Effector memory CD8-positive, alpha-beta T cell (primary cell): ENCODE measurements around the gene RNF40.
A peak's percentile ranks its signal among the peaks of the same experiment; 100 is the strongest.

Experiments used
- ATAC-seq: fragments of 150-1000 bp; cut with Tn5 transposase; replicated peaks from 2 replicates; pipeline ENCODE4 v1.10.0; 2021; ENCODE audit warnings: mild to moderate bottlenecking, moderate library complexity
- DNase-seq, 3 experiments: peaks; one replicate each; pipeline ENCODE4 v3.0.0; 2021
- H3K27ac Mint-ChIP-seq, 2 donors: one replicate each; pipeline ENCODE4 v1.8.0; 2022; ENCODE audit warnings: mild to moderate bottlenecking in 2 of 2, mixed read lengths in 2 of 2, moderate library complexity in 2 of 2
- H3K27me3 Mint-ChIP-seq, 2 donors: one replicate each; pipeline ENCODE4 v1.8.0; 2022; ENCODE audit warnings: mixed read lengths in 2 of 2
- H3K36me3 Mint-ChIP-seq: one replicate; pipeline ENCODE4 v1.8.0; 2022; ENCODE audit warnings: mild to moderate bottlenecking, moderate library complexity, mixed read lengths; ENCODE audit not compliant: insufficient read depth
- H3K4me1 Mint-ChIP-seq, 2 donors: one replicate each; pipeline ENCODE4 v1.8.0; 2022; ENCODE audit warnings: low read depth in 2 of 2, mixed read lengths in 2 of 2
- H3K4me3 Mint-ChIP-seq, 2 donors: one replicate each; pipeline ENCODE4 v1.8.0; 2022; ENCODE audit warnings: mild to moderate bottlenecking in 2 of 2, mixed read lengths in 2 of 2, moderate library complexity in 2 of 2
- H3K9me3 Mint-ChIP-seq, 2 donors: one replicate each; pipeline ENCODE4 v1.8.0; 2022; ENCODE audit warnings: mixed read lengths in 2 of 2

The RNF40 gene

DNA sequence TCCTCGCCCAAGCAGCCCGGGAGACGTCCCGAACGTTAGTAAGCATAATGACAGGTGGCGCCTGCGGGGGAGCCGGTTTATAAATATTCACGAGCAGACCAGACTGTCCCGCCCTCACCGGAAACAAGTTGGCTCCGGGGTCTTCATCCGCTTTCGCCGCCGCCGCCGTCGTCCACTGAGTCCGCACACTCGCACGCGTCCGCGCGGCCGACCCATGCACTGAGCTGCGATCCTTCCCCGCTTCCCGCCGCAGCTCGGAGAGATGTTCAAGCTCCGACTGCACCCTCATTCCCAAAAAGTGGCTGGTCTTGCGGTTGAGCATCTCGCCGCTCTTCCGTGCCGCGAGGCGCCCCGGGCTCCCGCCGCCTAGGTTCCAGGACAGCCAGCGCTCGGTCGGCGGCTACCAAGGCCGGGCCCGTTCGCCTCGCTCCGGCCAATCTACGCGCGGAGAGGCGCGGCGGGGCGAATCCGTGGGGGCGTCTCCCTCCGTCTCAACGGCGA lies 645 bp upstream of the RNF40 start:
- Mint-ChIP-seq H3K4me1 (peaks cover 27 to 29% of the 10 kb centered on the region in 2 donors), H3K36me3 (peaks cover 52% of the 10 kb centered on the region), H3K4me3 (peak overlapping the region; percentile 95), H3K27me3 (no peaks in the 10 kb centered on the region), H3K27ac (peak overlapping the region; percentile 93 to 96), H3K9me3 (no peaks in the 10 kb centered on the region)
- peak in 2 of 3 experiments; percentile 19 to 27 for DNase-seq
- peak; percentile 36 for ATAC-seq

DNA sequence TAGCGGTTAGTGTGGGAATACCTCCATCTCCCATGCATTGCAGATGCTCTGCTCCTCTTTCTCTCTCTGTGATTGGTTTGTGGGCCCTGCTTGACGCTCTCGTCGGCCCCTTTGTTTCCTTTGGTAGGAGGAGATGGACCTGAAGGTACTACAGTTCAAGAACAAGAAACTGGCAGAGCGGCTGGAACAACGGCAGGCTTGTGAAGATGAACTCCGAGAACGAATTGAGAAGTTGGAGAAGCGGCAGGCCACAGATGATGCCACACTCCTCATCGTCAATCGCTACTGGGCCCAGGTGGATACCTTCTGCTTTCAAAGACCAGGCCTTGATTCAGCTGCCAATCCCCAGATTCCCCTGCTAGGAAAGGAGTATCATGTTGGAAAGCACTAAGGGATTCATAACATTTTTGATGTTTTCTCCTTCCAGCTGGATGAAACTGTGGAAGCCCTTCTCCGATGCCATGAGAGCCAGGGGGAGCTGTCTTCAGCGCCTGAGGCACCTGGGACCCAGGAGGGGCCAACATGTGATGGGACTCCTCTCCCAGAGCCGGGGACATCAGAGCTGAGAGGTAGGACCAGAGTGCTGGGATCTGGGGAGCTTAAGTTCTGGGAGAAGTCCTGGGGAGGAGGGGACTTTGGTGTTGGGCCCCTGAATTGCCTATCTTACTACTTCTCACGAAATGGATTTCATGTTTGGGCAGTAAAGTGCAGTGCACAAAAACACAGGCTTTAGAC lies 1.0 kb downstream of the RNF40 start:
- Mint-ChIP-seq H3K4me1 (peaks cover 36 to 44% of the 10 kb centered on the region in 2 donors), H3K36me3 (peaks cover 57% of the 10 kb centered on the region), H3K9me3 (no peaks in the 10 kb centered on the region), H3K27me3 (no peaks in the 10 kb centered on the region), H3K4me3 (peak overlapping the region; percentile 95), H3K27ac (peak overlapping the region; percentile 93 to 96)
- DNase-seq: no peak
- ATAC-seq: no peak

DNA sequence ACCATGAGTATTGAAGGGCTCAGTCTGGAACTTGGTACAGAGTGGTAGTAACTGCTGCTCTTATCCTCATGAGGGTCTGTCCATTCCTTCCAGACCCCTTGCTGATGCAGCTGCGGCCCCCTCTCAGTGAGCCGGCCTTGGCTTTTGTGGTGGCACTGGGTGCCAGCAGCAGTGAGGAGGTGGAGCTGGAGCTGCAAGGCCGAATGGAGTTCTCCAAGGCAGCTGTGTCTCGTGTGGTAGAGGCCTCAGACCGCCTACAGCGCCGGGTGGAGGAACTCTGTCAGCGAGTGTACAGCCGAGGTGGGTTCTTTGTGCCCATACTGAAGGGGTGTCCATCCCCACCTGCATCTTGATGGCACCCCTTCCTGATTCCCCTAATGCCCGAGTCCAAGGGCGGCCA lies 2.0 kb downstream of the RNF40 start:
- no peaks in the 10 kb centered on the region for H3K27me3 Mint-ChIP-seq
- DNase-seq (no peak), ATAC-seq (no peak)
- no peaks in the 10 kb centered on the region for H3K9me3 Mint-ChIP-seq
- H3K27ac Mint-ChIP-seq: peak overlapping the region; percentile 22 to 96
- H3K36me3 Mint-ChIP-seq: peaks cover 62% of the 10 kb centered on the region
- peak overlapping the region; percentile 54 to 95 for H3K4me3 Mint-ChIP-seq
- H3K4me1 Mint-ChIP-seq: peaks cover 42 to 51% of the 10 kb centered on the region in 2 donors

DNA sequence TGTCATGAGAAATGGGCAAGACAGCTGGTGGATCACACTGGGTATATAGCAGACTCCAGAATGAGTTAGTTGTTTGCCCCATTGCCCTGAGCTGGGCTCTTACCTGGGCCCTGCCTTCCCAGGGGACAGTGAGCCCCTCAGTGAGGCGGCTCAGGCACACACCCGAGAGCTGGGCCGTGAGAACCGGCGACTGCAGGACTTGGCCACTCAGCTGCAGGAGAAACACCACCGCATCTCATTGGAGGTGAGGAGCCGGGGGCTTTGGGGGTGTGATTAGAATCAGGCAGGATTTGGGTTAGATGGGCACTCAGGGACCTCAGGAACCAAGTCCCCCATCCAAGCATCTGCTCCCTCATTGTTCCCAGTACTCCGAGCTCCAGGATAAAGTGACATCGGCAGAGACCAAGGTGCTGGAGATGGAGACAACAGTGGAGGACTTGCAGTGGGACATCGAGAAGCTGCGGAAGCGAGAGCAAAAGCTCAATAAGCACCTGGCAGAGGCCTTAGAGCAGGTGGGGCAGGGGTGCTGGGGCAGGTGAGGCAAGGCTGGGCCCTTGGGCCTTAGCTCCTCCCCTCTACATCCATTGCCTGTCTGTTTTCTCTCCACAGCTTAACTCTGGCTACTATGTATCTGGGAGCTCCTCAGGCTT lies 2.8 kb downstream of the RNF40 start:
- DNase-seq: no peak
- Mint-ChIP-seq H3K9me3 (no peaks in the 10 kb centered on the region), H3K27me3 (no peaks in the 10 kb centered on the region), H3K27ac (no peak overlapping the region), H3K4me1 (peaks cover 42 to 53% of the 10 kb centered on the region in 2 donors), H3K4me3 (no peak overlapping the region), H3K36me3 (peaks cover 70% of the 10 kb centered on the region)
- ATAC-seq: no peak

DNA sequence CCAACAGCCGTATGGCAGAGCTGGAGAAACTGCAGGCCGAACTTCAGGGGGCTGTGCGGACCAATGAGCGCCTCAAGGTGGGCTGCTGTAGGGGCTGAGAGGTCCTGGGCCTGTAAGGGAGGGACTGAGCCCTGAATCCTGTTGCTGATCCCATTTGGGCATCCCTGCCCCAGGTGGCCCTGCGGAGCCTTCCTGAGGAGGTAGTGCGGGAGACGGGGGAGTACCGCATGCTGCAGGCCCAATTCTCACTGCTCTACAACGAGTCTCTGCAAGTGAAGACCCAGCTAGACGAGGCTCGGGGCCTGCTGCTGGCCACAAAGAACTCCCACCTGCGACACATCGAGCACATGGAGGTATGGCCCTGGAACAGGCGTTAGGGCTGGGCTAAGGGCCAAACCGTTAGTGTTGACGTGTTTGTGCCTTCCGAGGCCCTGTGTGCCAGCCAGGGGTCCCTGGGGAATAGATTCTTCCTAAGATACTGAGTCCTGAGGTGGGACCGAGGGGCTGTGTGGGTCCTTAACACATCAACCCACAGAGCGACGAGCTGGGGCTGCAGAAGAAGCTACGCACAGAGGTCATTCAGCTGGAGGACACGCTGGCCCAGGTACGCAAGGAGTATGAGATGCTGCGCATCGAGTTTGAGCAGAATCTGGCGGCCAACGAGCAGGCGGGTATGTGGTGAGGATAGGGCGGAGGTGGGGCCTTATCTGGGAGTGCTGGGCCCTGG lies 4.2 kb downstream of the RNF40 start:
- no peak for DNase-seq
- ATAC-seq: no peak
- Mint-ChIP-seq H3K27ac (peak overlapping the region in 1 of 2 donors; percentile 8), H3K4me3 (no peak overlapping the region), H3K36me3 (peaks cover 82% of the 10 kb centered on the region), H3K9me3 (no peaks in the 10 kb centered on the region), H3K27me3 (no peaks in the 10 kb centered on the region), H3K4me1 (peaks cover 32 to 47% of the 10 kb centered on the region in 2 donors)

DNA sequence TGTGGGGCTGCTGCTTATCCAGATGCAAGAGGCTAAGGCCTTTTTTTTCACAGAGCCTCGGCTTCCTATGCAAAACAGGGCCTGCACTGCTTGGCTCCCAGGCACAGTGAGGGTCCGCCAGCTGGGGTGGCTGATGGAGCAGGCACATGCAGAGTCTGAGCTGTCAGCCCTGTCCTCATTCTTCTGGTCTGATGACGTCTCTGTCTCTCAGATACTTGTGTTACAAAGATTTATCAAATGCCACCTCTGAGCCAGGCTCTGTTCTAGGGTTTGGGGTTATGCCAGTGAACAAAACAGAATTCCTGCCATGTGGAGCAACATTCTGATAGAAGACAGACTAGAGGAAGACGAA lies 4.8 kb downstream of the RNF40 start:
- peaks cover 81% of the 10 kb centered on the region for H3K36me3 Mint-ChIP-seq
- H3K4me3 Mint-ChIP-seq: peak overlapping the region in 1 of 2 donors; percentile 62
- DNase-seq: no peak
- H3K27me3 Mint-ChIP-seq: no peaks in the 10 kb centered on the region
- ATAC-seq: no peak
- peak overlapping the region; percentile 1 to 76 for H3K27ac Mint-ChIP-seq
- no peaks in the 10 kb centered on the region for H3K9me3 Mint-ChIP-seq
- peaks cover 29 to 44% of the 10 kb centered on the region in 2 donors for H3K4me1 Mint-ChIP-seq

DNA sequence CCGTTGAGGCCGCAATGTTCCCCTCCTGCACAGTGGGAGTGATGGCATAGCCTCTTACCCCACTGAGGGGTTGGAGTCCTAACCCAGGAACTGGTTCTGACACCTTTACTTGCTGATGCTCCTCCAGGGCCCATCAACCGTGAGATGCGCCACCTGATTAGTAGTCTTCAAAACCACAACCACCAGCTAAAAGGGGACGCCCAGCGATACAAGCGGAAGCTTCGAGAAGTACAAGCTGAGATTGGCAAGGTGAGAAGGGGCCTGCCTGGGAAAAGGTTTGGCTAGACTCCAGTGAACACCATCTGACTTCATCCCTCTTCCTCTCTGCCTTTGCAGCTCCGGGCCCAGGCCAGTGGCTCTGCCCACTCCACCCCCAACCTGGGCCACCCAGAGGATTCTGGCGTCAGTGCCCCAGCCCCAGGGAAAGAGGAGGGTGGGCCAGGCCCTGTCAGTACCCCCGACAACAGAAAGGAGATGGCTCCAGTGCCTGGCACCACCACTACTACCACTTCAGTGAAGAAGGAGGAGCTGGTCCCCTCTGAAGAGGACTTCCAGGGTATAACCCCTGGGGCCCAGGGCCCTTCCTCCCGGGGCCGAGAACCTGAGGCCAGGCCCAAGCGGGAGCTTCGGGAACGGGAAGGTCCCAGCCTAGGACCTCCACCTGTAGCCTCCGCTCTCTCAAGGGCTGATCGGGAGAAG lies 5.8 kb downstream of the RNF40 start:
- H3K27me3 Mint-ChIP-seq: no peaks in the 10 kb centered on the region
- peak overlapping the region; percentile 33 to 62 for H3K4me3 Mint-ChIP-seq
- peaks cover 24 to 46% of the 10 kb centered on the region in 2 donors for H3K4me1 Mint-ChIP-seq
- peak; percentile 93 for ATAC-seq
- H3K36me3 Mint-ChIP-seq: peaks cover 75% of the 10 kb centered on the region
- peak overlapping the region in 1 of 2 donors; percentile 76 for H3K27ac Mint-ChIP-seq
- no peaks in the 10 kb centered on the region for H3K9me3 Mint-ChIP-seq
- peak; percentile 39 to 64 (median 41) for DNase-seq

DNA sequence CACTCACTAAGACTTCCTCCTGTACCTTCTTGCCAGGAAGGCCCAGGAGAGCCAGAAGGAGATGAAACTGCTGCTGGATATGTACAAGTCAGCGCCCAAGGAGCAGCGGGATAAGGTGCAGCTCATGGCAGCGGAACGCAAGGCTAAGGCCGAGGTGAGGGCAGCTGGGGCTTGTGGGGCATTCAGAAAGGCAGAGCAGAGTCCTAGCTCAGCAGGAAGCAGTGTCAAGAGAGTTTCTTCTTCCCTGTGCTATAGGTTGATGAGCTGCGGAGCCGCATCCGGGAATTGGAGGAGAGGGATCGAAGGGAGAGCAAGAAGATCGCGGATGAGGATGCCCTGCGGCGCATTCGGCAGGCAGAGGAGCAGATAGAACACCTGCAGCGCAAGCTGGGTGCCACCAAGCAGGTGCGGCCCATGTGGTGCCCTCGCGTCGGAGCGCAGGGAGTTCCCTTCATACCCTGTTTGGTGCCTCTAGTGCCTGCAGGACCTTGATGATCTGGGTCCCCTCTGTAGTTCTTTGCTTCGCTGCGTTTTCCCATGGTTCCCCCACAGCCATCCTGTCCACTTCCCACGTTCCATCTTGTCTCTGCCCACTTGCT lies 6.6 kb downstream of the RNF40 start:
- Mint-ChIP-seq H3K27me3 (no peaks in the 10 kb centered on the region), H3K36me3 (peaks cover 76% of the 10 kb centered on the region), H3K4me1 (peaks cover 22 to 43% of the 10 kb centered on the region in 2 donors), H3K4me3 (no peak overlapping the region), H3K9me3 (no peaks in the 10 kb centered on the region), H3K27ac (peak overlapping the region; percentile 66 to 76)
- no peak for DNase-seq
- ATAC-seq: no peak

DNA sequence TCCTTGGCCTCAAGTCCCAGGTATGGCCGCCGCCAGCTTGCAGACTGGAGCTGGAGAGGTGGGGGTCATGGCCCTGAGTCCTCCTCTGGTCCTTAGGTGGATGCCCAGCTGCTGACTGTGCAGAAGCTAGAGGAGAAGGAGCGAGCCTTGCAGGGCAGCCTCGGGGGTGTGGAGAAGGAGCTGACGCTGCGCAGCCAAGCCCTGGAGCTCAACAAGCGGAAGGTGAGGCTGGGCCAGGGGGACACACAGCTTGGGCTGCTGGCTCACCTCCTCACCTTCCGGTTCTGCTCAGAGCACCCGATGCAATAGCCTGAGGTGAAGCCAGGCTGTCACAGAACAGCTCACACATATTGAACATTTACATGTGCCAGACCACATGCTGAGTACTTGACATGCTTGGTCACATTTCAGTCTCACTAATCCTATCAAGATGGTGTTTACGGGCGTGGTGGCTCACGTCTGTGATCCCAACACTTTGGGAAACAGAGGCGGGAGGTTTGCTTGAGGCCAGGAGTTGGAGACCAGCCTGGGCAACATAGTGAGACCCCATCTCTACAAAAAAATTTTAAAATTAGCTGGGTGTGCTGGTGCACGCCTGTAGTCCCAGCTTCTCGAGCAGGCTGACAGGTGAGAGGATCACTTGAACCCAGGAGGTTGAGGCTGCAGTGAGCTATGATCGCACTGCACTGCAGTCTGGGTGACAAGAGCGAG lies 7.4 kb downstream of the RNF40 start:
- Mint-ChIP-seq H3K4me1 (peaks cover 23 to 41% of the 10 kb centered on the region in 2 donors), H3K4me3 (no peak overlapping the region), H3K36me3 (peaks cover 74% of the 10 kb centered on the region), H3K27ac (peak overlapping the region in 1 of 2 donors; percentile 66), H3K9me3 (no peaks in the 10 kb centered on the region), H3K27me3 (no peaks in the 10 kb centered on the region)
- no peak for DNase-seq
- ATAC-seq: no peak

DNA sequence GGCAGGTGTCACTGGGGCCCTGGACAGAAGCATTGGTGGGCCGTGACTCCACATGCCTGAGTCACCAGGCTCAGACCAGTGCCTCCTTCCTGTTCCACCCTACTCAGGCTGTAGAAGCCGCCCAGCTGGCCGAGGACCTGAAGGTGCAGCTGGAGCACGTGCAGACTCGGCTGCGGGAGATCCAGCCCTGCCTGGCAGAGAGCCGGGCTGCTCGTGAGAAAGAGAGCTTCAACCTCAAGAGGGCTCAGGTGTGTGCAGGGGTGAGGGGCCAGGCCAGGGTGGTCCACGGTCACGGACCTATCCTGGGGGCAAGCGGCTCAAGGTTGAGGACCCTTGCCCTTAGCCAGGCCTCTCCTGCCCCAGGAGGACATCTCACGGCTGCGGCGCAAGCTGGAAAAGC lies 9.6 kb downstream of the RNF40 start:
- no peak for DNase-seq
- ATAC-seq: no peak
- H3K4me3 Mint-ChIP-seq: no peak overlapping the region
- H3K36me3 Mint-ChIP-seq: peaks cover 61% of the 10 kb centered on the region
- no peak overlapping the region for H3K27ac Mint-ChIP-seq
- peaks cover 2 to 3% of the 10 kb centered on the region in 2 donors for H3K27me3 Mint-ChIP-seq
- H3K9me3 Mint-ChIP-seq: no peaks in the 10 kb centered on the region
- H3K4me1 Mint-ChIP-seq: peaks cover 37 to 38% of the 10 kb centered on the region in 2 donors

DNA sequence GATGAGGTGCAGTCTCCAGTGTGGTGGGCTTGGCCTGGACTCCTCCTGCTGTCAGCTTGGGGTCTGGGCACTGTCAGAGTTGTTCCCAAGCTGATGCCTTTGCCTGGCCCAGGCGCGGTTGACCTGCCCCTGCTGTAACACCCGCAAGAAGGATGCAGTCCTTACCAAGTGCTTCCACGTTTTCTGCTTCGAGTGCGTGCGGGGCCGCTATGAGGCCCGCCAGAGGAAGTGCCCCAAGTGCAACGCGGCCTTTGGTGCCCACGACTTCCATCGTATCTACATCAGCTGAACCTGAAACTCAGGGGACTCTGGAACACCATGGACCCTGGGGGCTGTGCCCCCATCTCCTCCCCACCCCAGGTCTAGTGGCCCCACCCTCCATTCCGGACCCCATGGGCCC lies 11.7 kb downstream of the RNF40 start:
- Mint-ChIP-seq H3K9me3 (no peaks in the 10 kb centered on the region), H3K27me3 (peaks cover 6 to 12% of the 10 kb centered on the region in 2 donors), H3K36me3 (peaks cover 50% of the 10 kb centered on the region), H3K4me1 (peaks cover 25 to 35% of the 10 kb centered on the region in 2 donors), H3K27ac (peak overlapping the region in 1 of 2 donors; percentile 1), H3K4me3 (no peak overlapping the region)
- no peak for DNase-seq
- no peak for ATAC-seq

DNA sequence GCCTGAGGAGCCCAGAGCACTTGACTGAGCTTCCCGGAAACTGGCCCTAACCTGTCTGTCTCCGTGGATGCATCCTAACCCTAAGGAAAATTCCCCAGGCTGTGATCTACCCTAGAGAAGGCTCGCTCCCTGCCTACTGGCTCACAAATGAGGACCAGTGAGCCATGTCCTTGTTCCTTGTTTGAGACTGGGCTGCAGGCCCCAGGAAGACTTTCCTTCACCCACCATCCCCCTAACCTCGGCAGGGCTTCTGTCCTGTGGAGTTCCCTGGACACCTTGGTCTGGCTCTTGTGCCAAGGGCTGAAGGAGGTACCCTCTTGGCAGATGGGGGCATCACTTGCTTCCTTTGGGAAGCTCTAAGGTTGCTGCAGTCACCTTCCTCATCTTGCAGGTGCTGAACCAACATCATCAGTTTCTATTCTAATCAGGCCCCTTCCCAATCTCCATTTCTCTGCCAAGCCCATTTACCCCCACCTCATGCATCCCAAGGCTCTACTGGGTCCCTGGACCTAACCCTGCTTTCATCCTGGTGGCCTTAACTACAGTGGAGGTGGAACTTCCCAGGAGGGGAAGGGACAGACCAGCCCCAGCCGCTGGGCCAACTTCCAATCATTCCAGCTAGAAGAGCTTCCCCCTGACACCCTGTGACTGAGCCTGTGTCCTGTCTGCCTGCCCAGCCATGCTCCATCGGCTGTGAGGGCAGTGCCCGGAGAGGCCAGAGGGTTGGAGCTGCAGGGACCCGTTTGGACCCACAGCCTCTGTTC lies 12.4 kb downstream of the RNF40 start:
- Mint-ChIP-seq H3K4me3 (peak overlapping the region; percentile 61 to 77), H3K9me3 (no peaks in the 10 kb centered on the region), H3K27ac (peak overlapping the region; percentile 69 to 78), H3K4me1 (peaks cover 21 to 33% of the 10 kb centered on the region in 2 donors), H3K27me3 (peaks cover 6 to 12% of the 10 kb centered on the region in 2 donors), H3K36me3 (peaks cover 42% of the 10 kb centered on the region)
- ATAC-seq (peak; percentile 1), DNase-seq (no peak)
